SK-N-SH (cell line): ENCODE data around the gene LSMEM2. TPM values are rescaled to one million over a fixed set of nuclear protein-coding genes. Genes with fewer than 3 reads are reported as not detected.

Source experiments
- CTCF ChIA-PET: fragments of 300-600, 350-600 bp; formaldehyde crosslinking; extraction: SDS; loops from one replicate; lab custom pipeline; 2021; lab: Yijun Ruan, JAX
- POLR2A ChIA-PET: fragments of 350-600 bp; sonication (Branson Sonifier 250); formaldehyde crosslinking; extraction: SDS; loops from one replicate; lab custom pipeline; 2020; ENCODE audit warnings: antibody characterized with exemption, inconsistent platforms; lab: Yijun Ruan, JAX
- DNase-seq: peaks from one replicate; pipeline ENCODE4 v3.0.0; 2012
- H2AFZ ChIP-seq: fragments of 200-600 bp; sonication (generic); 2 replicates; pipeline ENCODE4 v1.8.1; 2016; ENCODE audit warnings: antibody characterized with exemption, mild to moderate bottlenecking, low read depth
- H3F3A ChIP-seq: fragments of 200-600 bp; sonication (generic); replicated peaks from 2 replicates; pipeline ENCODE3; 2016; ENCODE audit warnings: antibody characterized with exemption, mild to moderate bottlenecking; ENCODE audit not compliant: insufficient read depth
- H3K27ac ChIP-seq, 2 experiments: fragments of 200-500 bp in 1 of 2; fragments of 200-600 bp in 1 of 2; sonication (Bioruptor generic) in 1 of 2; sonication (generic), shearing (Covaris generic) in 1 of 2; 2 replicates each; pipeline versions ENCODE4 v1.5.1 to v1.6.1; 2014 to 2016; ENCODE audit warnings: low read depth in 2 of 2, inconsistent platforms in 1 of 2, low read length in 1 of 2, mild to moderate bottlenecking in 1 of 2, mixed read lengths in 1 of 2
- H3K27me3 ChIP-seq: fragments of 200-600 bp; sonication (generic), shearing (Covaris generic); 2 replicates; pipeline ENCODE4 v1.6.1; 2016; ENCODE audit warnings: mixed run types; ENCODE audit not compliant: insufficient read depth
- H3K36me3 ChIP-seq, 2 experiments: fragments of 200-500 bp in 1 of 2; fragments of 200-600 bp in 1 of 2; sonication (Bioruptor generic) in 1 of 2; sonication (generic) in 1 of 2; replicated peaks in 1 of 2; 2 replicates each; pipeline versions ENCODE3 to v1.5.1; 2014 to 2016; ENCODE audit warnings: low read length in 1 of 2, mild to moderate bottlenecking in 1 of 2; ENCODE audit not compliant: insufficient read depth in 2 of 2, control insufficient read depth in 1 of 2
- H3K4me1 ChIP-seq, 2 experiments: fragments of 200-500 bp in 1 of 2; fragments of 200-600 bp in 1 of 2; sonication (Bioruptor generic) in 1 of 2; sonication (generic), shearing (Covaris generic) in 1 of 2; 2 replicates each; pipeline versions ENCODE4 v1.5.1 to v1.6.1; 2014 to 2016; ENCODE audit warnings: low read depth in 1 of 2, low read length in 1 of 2, mixed run types in 1 of 2; ENCODE audit not compliant: insufficient read depth in 2 of 2, control insufficient read depth in 1 of 2
- H3K4me2 ChIP-seq: fragments of 200-600 bp; sonication (generic), shearing (Covaris generic); 2 replicates; pipeline ENCODE4 v1.6.1; 2017; ENCODE audit warnings: mixed run types
- H3K4me3 ChIP-seq, 2 experiments: fragments of 200-500 bp in 1 of 2; fragments of 200-600 bp in 1 of 2; sonication (Bioruptor generic) in 1 of 2; sonication (generic), shearing (Covaris generic) in 1 of 2; 2 replicates each; pipeline versions ENCODE4 v1.5.1 to v1.8.1; 2014 to 2016; ENCODE audit warnings: low read depth in 2 of 2, inconsistent platforms in 1 of 2, low read length in 1 of 2, mild to moderate bottlenecking in 1 of 2, mixed read lengths in 1 of 2, moderate library complexity in 1 of 2
- H3K79me2 ChIP-seq: fragments of 200-600 bp; sonication (generic); 2 replicates; pipeline ENCODE4 v1.8.1; 2017; ENCODE audit warnings: mild to moderate bottlenecking; ENCODE audit not compliant: insufficient read depth
- H3K9ac ChIP-seq: fragments of 200-600 bp; sonication (generic); 2 replicates; pipeline ENCODE4 v1.6.1; 2017; ENCODE audit warnings: mixed run types
- H3K9me2 ChIP-seq: fragments of 200-600 bp; sonication (generic); 2 replicates; pipeline ENCODE4 v1.6.1; 2017; ENCODE audit warnings: mixed run types
- H3K9me3 ChIP-seq: fragments of 200-600 bp; sonication (generic); 2 replicates; pipeline ENCODE4 v1.6.1; 2017; ENCODE audit warnings: mixed run types, mild to moderate bottlenecking, moderate library complexity
- H4K20me1 ChIP-seq: fragments of 200-600 bp; sonication (generic); 2 replicates; pipeline ENCODE4 v1.6.1; 2017; ENCODE audit warnings: mild to moderate bottlenecking, mixed run types; ENCODE audit not compliant: insufficient read depth
- CHD2 ChIP-seq: fragments of 150-350 bp; IDR thresholded peaks from 2 replicates; pipeline ENCODE4 v1.6.1; 2018; ENCODE audit warnings: low read length; ENCODE audit not compliant: partially characterized antibody
- FOSL2 ChIP-seq: IDR thresholded peaks from 2 replicates; pipeline ENCODE4 v1.4.0; 2012; ENCODE audit warnings: low read depth, mild to moderate bottlenecking, moderate library complexity, borderline replicate concordance
- FOXJ3 ChIP-seq: sonication (generic); formaldehyde crosslinking; IDR thresholded peaks from 2 replicates; pipeline ENCODE4 v1.5.1; 2020; ENCODE audit warnings: mild to moderate bottlenecking, missing genetic modification reagents
- FOXM1 ChIP-seq: IDR thresholded peaks from 2 replicates; pipeline ENCODE4 v1.4.0; 2012; ENCODE audit warnings: low read depth, mild to moderate bottlenecking
- IRF3 ChIP-seq: fragments of 150-350 bp; IDR thresholded peaks from 2 replicates; pipeline ENCODE4 v1.6.1; 2016; ENCODE audit warnings: mild to moderate bottlenecking, low read depth, low read length
- NRF1 ChIP-seq: IDR thresholded peaks from 2 replicates; pipeline ENCODE4 v1.6.1; 2012; ENCODE audit warnings: low read depth, mild to moderate bottlenecking, low read length
- POLR2AphosphoS5 ChIP-seq: IDR thresholded peaks from 2 replicates; pipeline ENCODE4 v1.6.1; 2012; ENCODE audit warnings: low read depth, low read length
- RXRA ChIP-seq: IDR thresholded peaks from 2 replicates; pipeline ENCODE4 v1.4.0; 2012; ENCODE audit warnings: low read depth, mild to moderate bottlenecking, borderline replicate concordance
- SIN3A ChIP-seq: IDR thresholded peaks from 2 replicates; pipeline ENCODE4 v1.6.1; 2012; ENCODE audit warnings: low read depth, mild to moderate bottlenecking, low read length, moderate library complexity, borderline replicate concordance
- SMC3 ChIP-seq: IDR thresholded peaks from 2 replicates; pipeline ENCODE4 v1.6.1; 2012; ENCODE audit warnings: low read depth, low read length, improper control_type of control experiment
- TAF1 ChIP-seq: IDR thresholded peaks from 2 replicates; pipeline ENCODE4 v1.6.1; 2012; ENCODE audit warnings: low read depth, mild to moderate bottlenecking, low read length, moderate library complexity, borderline replicate concordance
- TCF12 ChIP-seq: IDR thresholded peaks from 2 replicates; pipeline ENCODE4 v1.4.0; 2012
- USF1 ChIP-seq: IDR thresholded peaks from 2 replicates; pipeline ENCODE4 v1.4.0; 2012; ENCODE audit warnings: low read depth, borderline replicate concordance
- YY1 ChIP-seq: IDR thresholded peaks from 2 replicates; pipeline ENCODE4 v1.4.0; 2012; ENCODE audit warnings: low read depth, mild to moderate bottlenecking
- WGBS: methylation state at CpG from one replicate; pipeline ENCODE4 v1.1.6; 2017; ENCODE audit warnings: low lambda C conversion rate; 5-methylcytosine and 5-hydroxymethylcytosine counted together
- polyA plus RNA-seq, 3 experiments: library from polyadenylated mRNA; depleted of rRNA; stranded (reverse); fragments of >200 nt; gene quantifications; 2 replicates each; pipeline ENCODE4 v1.2.3, GENCODE V29; 2012
- TF ChIP-seq, protein P1 (sequence below): IDR thresholded peaks from 2 replicates; pipeline ENCODE4; 2012
- TF ChIP-seq, protein P2 (sequence below): IDR thresholded peaks from 2 replicates; pipeline ENCODE4 v1.6.1; 2012; ENCODE audit warnings: mild to moderate bottlenecking, low read depth, low read length, moderate library complexity
- TF ChIP-seq, protein P3 (sequence below): fragments of 150-350 bp; IDR thresholded peaks from 2 replicates; pipeline ENCODE4 v1.6.1; 2017; ENCODE audit warnings: antibody characterized with exemption, low read length, low read depth, borderline replicate concordance

The LSMEM2 gene
- polyA plus RNA-seq, 1 of the 3 experiments (the other 2 are of a cell fraction): 0.03 TPM

GRCh38 chr3:50236484-50237132, 42.3 kb upstream of the LSMEM2 start:
- peak overlapping the region; percentile 60 to 90 for H3K27ac ChIP-seq
- peaks cover 56% of the 10 kb centered on the region for H3K79me2 ChIP-seq
- peaks cover 8% of the 10 kb centered on the region for H3F3A ChIP-seq
- H3K4me3 ChIP-seq: peak overlapping the region; percentile 82 to 98
- peak overlapping the region; percentile 96 for H3K4me2 ChIP-seq
- POLR2A ChIA-PET: interaction anchor here (1.4 to 1.6 kb wide), 2 partner anchors 9 to 10 kb away, joined by 4 read pairs; no protein-coding TSS in a partner anchor
- H3K36me3 ChIP-seq: peaks cover 0 to 11% of the 10 kb centered on the region in 2 experiments
- no peaks in the 10 kb centered on the region for H3K27me3 ChIP-seq
- TF ChIP-seq POLR2AphosphoS5 (no peak), CHD2 (no peak), TAF1 (no peak), NRF1 (no peak), YY1 (no peak), SMC3 (no peak)
- TF ChIP-seq, protein P1, sequence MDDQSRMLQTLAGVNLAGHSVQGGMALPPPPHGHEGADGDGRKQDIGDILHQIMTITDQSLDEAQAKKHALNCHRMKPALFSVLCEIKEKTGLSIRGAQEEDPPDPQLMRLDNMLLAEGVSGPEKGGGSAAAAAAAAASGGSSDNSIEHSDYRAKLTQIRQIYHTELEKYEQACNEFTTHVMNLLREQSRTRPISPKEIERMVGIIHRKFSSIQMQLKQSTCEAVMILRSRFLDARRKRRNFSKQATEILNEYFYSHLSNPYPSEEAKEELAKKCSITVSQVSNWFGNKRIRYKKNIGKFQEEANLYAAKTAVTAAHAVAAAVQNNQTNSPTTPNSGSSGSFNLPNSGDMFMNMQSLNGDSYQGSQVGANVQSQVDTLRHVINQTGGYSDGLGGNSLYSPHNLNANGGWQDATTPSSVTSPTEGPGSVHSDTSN: no peak
- TF ChIP-seq, all 33 proteins: peak for 0
- CTCF ChIA-PET: interaction anchor here (1.6 to 61.6 kb wide), 4 partner anchors 4 to 50 kb away, joined by 8 to 1375 read pairs (median 433); partner anchors contain the start of genes GNAI2 and GNAT1
- H3K9me2 ChIP-seq: no peaks in the 10 kb centered on the region
- H3K9ac ChIP-seq: peak overlapping the region; percentile 95
- H3K4me1 ChIP-seq: peaks cover 8 to 18% of the 10 kb centered on the region in 2 experiments; a peak in 2 of 4 replicates
- no peak for DNase-seq
- H2AFZ ChIP-seq: no peak overlapping the region
- 5% methylated on average over 12 of the region's 13 CpGs for WGBS
- peaks cover 38% of the 10 kb centered on the region for H4K20me1 ChIP-seq
- H3K9me3 ChIP-seq: no peaks in the 10 kb centered on the region

DNA sequence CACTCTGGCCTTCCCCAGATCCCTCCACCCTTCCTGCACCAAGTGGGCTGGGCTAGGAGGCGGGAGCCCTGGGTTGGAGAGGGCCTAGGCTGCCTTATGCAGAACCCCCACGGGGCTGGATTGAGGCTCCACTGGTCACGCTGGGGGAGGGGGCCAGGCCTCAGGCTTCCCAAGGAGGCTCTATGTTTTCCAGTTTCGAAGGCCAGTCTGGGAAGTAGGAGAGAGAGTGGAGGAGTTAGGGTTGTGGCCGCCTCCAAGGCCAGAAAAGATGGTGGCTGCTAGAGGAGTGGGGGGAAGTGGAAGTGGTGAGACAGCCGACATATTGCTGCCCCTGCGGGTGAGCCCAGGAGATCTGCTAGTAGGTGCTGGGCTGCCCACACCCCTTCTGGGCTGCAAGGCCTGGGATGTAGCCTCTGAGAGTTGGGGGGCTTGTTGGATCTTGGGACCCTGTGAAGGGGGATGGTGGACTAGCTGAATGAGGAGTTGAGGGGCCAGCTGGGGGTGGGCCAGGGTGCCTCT, 41.7 kb upstream of the LSMEM2 start:
- H2AFZ ChIP-seq: no peak overlapping the region
- H3K9ac ChIP-seq: peak overlapping the region; percentile 95
- no peaks in the 10 kb centered on the region for H3K9me2 ChIP-seq
- peak overlapping the region; percentile 82 to 98 for H3K4me3 ChIP-seq
- H3K27me3 ChIP-seq: no peaks in the 10 kb centered on the region
- peak overlapping the region; percentile 96 for H3K4me2 ChIP-seq
- H3F3A ChIP-seq: peaks cover 12% of the 10 kb centered on the region
- H3K27ac ChIP-seq: peak overlapping the region; percentile 60 to 90
- POLR2A ChIA-PET: no interaction called here
- H3K4me1 ChIP-seq: peaks cover 8 to 18% of the 10 kb centered on the region in 2 experiments; a peak in 2 of 4 replicates
- CTCF ChIA-PET: interaction anchor here (19.2 to 61.6 kb wide), 3 partner anchors 5 to 51 kb away, joined by 433 to 1375 read pairs (median 433); partner anchors contain the start of genes GNAI2 and GNAT1
- peak; percentile 56 for DNase-seq
- peaks cover 44% of the 10 kb centered on the region for H4K20me1 ChIP-seq
- no peaks in the 10 kb centered on the region for H3K9me3 ChIP-seq
- 7% methylated on average over 7 of the region's 7 CpGs for WGBS
- peaks cover 62% of the 10 kb centered on the region for H3K79me2 ChIP-seq
- H3K36me3 ChIP-seq: peaks cover 0 to 11% of the 10 kb centered on the region in 2 experiments
- TF ChIP-seq FOXM1 (no peak), IRF3 (no peak), FOSL2 (no peak), CHD2 (peak; percentile 22), TCF12 (no peak), USF1 (no peak), SMC3 (no peak), FOXJ3 (CRISPR knock-in tag) (no peak), SIN3A (no peak), RXRA (no peak), TAF1 (peak; percentile 30)
- TF ChIP-seq, protein P2, sequence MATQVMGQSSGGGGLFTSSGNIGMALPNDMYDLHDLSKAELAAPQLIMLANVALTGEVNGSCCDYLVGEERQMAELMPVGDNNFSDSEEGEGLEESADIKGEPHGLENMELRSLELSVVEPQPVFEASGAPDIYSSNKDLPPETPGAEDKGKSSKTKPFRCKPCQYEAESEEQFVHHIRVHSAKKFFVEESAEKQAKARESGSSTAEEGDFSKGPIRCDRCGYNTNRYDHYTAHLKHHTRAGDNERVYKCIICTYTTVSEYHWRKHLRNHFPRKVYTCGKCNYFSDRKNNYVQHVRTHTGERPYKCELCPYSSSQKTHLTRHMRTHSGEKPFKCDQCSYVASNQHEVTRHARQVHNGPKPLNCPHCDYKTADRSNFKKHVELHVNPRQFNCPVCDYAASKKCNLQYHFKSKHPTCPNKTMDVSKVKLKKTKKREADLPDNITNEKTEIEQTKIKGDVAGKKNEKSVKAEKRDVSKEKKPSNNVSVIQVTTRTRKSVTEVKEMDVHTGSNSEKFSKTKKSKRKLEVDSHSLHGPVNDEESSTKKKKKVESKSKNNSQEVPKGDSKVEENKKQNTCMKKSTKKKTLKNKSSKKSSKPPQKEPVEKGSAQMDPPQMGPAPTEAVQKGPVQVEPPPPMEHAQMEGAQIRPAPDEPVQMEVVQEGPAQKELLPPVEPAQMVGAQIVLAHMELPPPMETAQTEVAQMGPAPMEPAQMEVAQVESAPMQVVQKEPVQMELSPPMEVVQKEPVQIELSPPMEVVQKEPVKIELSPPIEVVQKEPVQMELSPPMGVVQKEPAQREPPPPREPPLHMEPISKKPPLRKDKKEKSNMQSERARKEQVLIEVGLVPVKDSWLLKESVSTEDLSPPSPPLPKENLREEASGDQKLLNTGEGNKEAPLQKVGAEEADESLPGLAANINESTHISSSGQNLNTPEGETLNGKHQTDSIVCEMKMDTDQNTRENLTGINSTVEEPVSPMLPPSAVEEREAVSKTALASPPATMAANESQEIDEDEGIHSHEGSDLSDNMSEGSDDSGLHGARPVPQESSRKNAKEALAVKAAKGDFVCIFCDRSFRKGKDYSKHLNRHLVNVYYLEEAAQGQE: no peak
- TF ChIP-seq, protein P3, sequence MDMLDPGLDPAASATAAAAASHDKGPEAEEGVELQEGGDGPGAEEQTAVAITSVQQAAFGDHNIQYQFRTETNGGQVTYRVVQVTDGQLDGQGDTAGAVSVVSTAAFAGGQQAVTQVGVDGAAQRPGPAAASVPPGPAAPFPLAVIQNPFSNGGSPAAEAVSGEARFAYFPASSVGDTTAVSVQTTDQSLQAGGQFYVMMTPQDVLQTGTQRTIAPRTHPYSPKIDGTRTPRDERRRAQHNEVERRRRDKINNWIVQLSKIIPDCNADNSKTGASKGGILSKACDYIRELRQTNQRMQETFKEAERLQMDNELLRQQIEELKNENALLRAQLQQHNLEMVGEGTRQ: no peak
